Fibroblast of upper back skin (primary cell): ENCODE data around the gene TRIM56.
"Not testable (repeated sequence)": the region's sequence is repeated elsewhere in the genome, so short reads cannot be mapped to it uniquely, and the experiment has no call there.

Source experiments
- DNase-seq: peaks from one replicate; pipeline ENCODE4 v3.0.0-alpha.2; 2013

TRIM56 gene

GRCh38 chr7:101085162-101085964 lies at the start of gene TRIM56:
Gene TRIM56, plus strand, starts transcription at chr7:101085481. Its CDS starts 1,832 bp downstream, at chr7:101087313.
- peak; percentile 70 for DNase-seq

GRCh38 chr7:101035941-101036340 lies 49.3 kb upstream of the TRIM56 start:
- no peak for DNase-seq

- not testable (repeated sequence) for DNase-seq
These were observed 44.0 kb upstream of the TRIM56 start for GRCh38 chr7:101041283-101041682.

- peak; percentile 39 for DNase-seq
These were observed 26.9 kb upstream of the TRIM56 start for GRCh38 chr7:101058355-101058754.

- no peak for DNase-seq
These were observed 25.7 kb upstream of the TRIM56 start for GRCh38 chr7:101059620-101059942.

GRCh38 chr7:101060992-101061391 lies 24.3 kb upstream of the TRIM56 start:
- DNase-seq = no peak

GRCh38 chr7:101064176-101064550 lies 21.1 kb upstream of the TRIM56 start:
- DNase-seq = not testable (repeated sequence)

GRCh38 chr7:101065162-101065561 lies 20.1 kb upstream of the TRIM56 start:
- not testable (repeated sequence) for DNase-seq

- no peak for DNase-seq
These were observed 19.0 kb upstream of the TRIM56 start for GRCh38 chr7:101066141-101066832.

- no peak for DNase-seq
These were observed 18.5 kb upstream of the TRIM56 start for GRCh38 chr7:101066833-101067177.

GRCh38 chr7:101068401-101068800 lies 16.9 kb upstream of the TRIM56 start:
- no peak for DNase-seq

GRCh38 chr7:101071362-101072104 lies 13.7 kb upstream of the TRIM56 start:
- not testable (repeated sequence) for DNase-seq

- no peak for DNase-seq
These were observed 9.6 kb upstream of the TRIM56 start for GRCh38 chr7:101075646-101076045.

GRCh38 chr7:101076183-101076582 lies 9.1 kb upstream of the TRIM56 start:
- not testable (repeated sequence) for DNase-seq

- DNase-seq = peak; percentile 69
These were observed 7.8 kb upstream of the TRIM56 start for GRCh38 chr7:101077303-101078086.

- DNase-seq = no peak
These were observed 3.8 kb upstream of the TRIM56 start for GRCh38 chr7:101081432-101081831.

GRCh38 chr7:101084865-101085161 lies 468 bp upstream of the TRIM56 start:
- DNase-seq = no peak

GRCh38 chr7:101087334-101088068 lies 2.2 kb downstream of the TRIM56 start:
- DNase-seq = no peak

- DNase-seq = no peak
These were observed 2.8 kb downstream of the TRIM56 start for GRCh38 chr7:101088069-101088425.

- DNase-seq = no peak
These were observed 3.7 kb downstream of the TRIM56 start for GRCh38 chr7:101088858-101089529.

GRCh38 chr7:101089876-101090275 lies 4.6 kb downstream of the TRIM56 start:
- no peak for DNase-seq
